Activated CD4-positive, alpha-beta T cell treated with anti-CD3 and anti-CD28 coated beads, Interleukin-2, amount 10 ng/mL, durations not matched to agents 24 days and 14 days (primary cell): ENCODE data around the gene PNKP. TPM values are rescaled to one million over a fixed set of nuclear protein-coding genes. Genes with fewer than 3 reads are reported as not detected.

Experiments used
- DNase-seq: peaks from one replicate; pipeline ENCODE4 v3.0.0; 2022
- H3K27ac Mint-ChIP-seq: one replicate; pipeline ENCODE4 v1.8.0; 2022; ENCODE audit warnings: mild to moderate bottlenecking, mixed read lengths
- H3K27me3 Mint-ChIP-seq: one replicate; pipeline ENCODE4 v1.8.0; 2022; ENCODE audit warnings: mixed read lengths
- H3K36me3 Mint-ChIP-seq: one replicate; pipeline ENCODE4 v1.8.0; 2022; ENCODE audit warnings: low read depth, mild to moderate bottlenecking, mixed read lengths
- H3K4me1 Mint-ChIP-seq: one replicate; pipeline ENCODE4 v1.8.0; 2021; ENCODE audit warnings: mixed read lengths
- H3K4me3 Mint-ChIP-seq: one replicate; pipeline ENCODE4 v1.8.0; 2022; ENCODE audit warnings: mild to moderate bottlenecking, moderate library complexity, mixed read lengths
- H3K9me3 Mint-ChIP-seq: one replicate; pipeline ENCODE4 v1.8.0; 2021; ENCODE audit warnings: mixed read lengths
- intact Hi-C: fragments of 100-400 bp; cut with micrococcal nuclease; formaldehyde crosslinking; loops from one replicate; pipeline ENCODE4 v1.15.1; 2023
- total RNA-seq: library from RNA; stranded (reverse); gene quantifications from 2 replicates; pipeline ENCODE4 v1.2.3, GENCODE V29; 2022

PNKP gene
- total RNA-seq, 1 donor from 2014 or later, result 124 TPM

GRCh38 chr19:49862391-49863253 lies 4.8 kb downstream of the PNKP start:
- H3K27ac Mint-ChIP-seq, result no peak overlapping the region
- H3K4me1 Mint-ChIP-seq, result peaks cover 19% of the 10 kb centered on the region
- H3K4me3 Mint-ChIP-seq, result no peak overlapping the region
- DNase-seq, result no peak
- H3K9me3 Mint-ChIP-seq, result no peaks in the 10 kb centered on the region
- intact Hi-C loops, result no loop called here
- H3K36me3 Mint-ChIP-seq, result peaks cover 47% of the 10 kb centered on the region
- H3K27me3 Mint-ChIP-seq, result no peaks in the 10 kb centered on the region

- H3K36me3 Mint-ChIP-seq, result peaks cover 42% of the 10 kb centered on the region
These were observed 5.6 kb downstream of the PNKP start for GRCh38 chr19:49861541-49862378.

GRCh38 chr19:49861107-49861506 lies 6.3 kb downstream of the PNKP start:
- peaks cover 39% of the 10 kb centered on the region for H3K36me3 Mint-ChIP-seq
- no peak overlapping the region for H3K27ac Mint-ChIP-seq
- H3K4me1 Mint-ChIP-seq, result peaks cover 10% of the 10 kb centered on the region
- no peaks in the 10 kb centered on the region for H3K27me3 Mint-ChIP-seq
- H3K9me3 Mint-ChIP-seq, result no peaks in the 10 kb centered on the region
- H3K4me3 Mint-ChIP-seq, result no peak overlapping the region
- no peak for DNase-seq
- intact Hi-C loops, result no loop called here

More at GRCh38 chr19:49861541-49862378, 5.6 kb downstream of the PNKP start:
- no peak overlapping the region for H3K4me3 Mint-ChIP-seq
- H3K4me1 Mint-ChIP-seq, result peaks cover 15% of the 10 kb centered on the region
- no peaks in the 10 kb centered on the region for H3K27me3 Mint-ChIP-seq
- DNase-seq, result no peak
- intact Hi-C loops, result no loop called here
- H3K9me3 Mint-ChIP-seq, result no peaks in the 10 kb centered on the region
- H3K27ac Mint-ChIP-seq, result no peak overlapping the region

GRCh38 chr19:49860336-49861102 lies 6.9 kb downstream of the PNKP start:
- intact Hi-C loops, result no loop called here
- Mint-ChIP-seq H3K27ac (no peak overlapping the region), H3K9me3 (no peaks in the 10 kb centered on the region), H3K36me3 (peaks cover 36% of the 10 kb centered on the region), H3K4me1 (peaks cover 6% of the 10 kb centered on the region), H3K4me3 (no peak overlapping the region), H3K27me3 (no peaks in the 10 kb centered on the region)
- no peak for DNase-seq

GRCh38 chr19:49859682-49860335 lies 7.6 kb downstream of the PNKP start:
- Mint-ChIP-seq H3K4me3 (no peak overlapping the region), H3K36me3 (peaks cover 31% of the 10 kb centered on the region), H3K9me3 (no peaks in the 10 kb centered on the region), H3K27ac (no peak overlapping the region), H3K4me1 (peaks cover 2% of the 10 kb centered on the region), H3K27me3 (no peaks in the 10 kb centered on the region)
- intact Hi-C loops, result no loop called here
- no peak for DNase-seq

- Mint-ChIP-seq H3K9me3 (no peaks in the 10 kb centered on the region), H3K4me3 (no peak overlapping the region), H3K4me1 (peaks cover 2% of the 10 kb centered on the region), H3K36me3 (peaks cover 21% of the 10 kb centered on the region), H3K27me3 (no peaks in the 10 kb centered on the region), H3K27ac (no peak overlapping the region)
- intact Hi-C loops, result no loop called here
- no peak for DNase-seq
These were observed 9.0 kb downstream of the PNKP start for GRCh38 chr19:49858088-49858985.

- no peaks in the 10 kb centered on the region for H3K9me3 Mint-ChIP-seq
- no peak overlapping the region for H3K4me3 Mint-ChIP-seq
- peaks cover 7% of the 10 kb centered on the region for H3K4me1 Mint-ChIP-seq
- no peak for DNase-seq
- no peaks in the 10 kb centered on the region for H3K27me3 Mint-ChIP-seq
- H3K36me3 Mint-ChIP-seq, result peaks cover 19% of the 10 kb centered on the region
- intact Hi-C loops, result no loop called here
- H3K27ac Mint-ChIP-seq, result no peak overlapping the region
These were observed 9.6 kb downstream of the PNKP start for GRCh38 chr19:49857838-49858087.

- Mint-ChIP-seq H3K27me3 (no peaks in the 10 kb centered on the region), H3K4me1 (peaks cover 12% of the 10 kb centered on the region), H3K9me3 (no peaks in the 10 kb centered on the region), H3K27ac (no peak overlapping the region), H3K36me3 (peaks cover 24% of the 10 kb centered on the region), H3K4me3 (no peak overlapping the region)
- intact Hi-C loops, result no loop called here
- no peak for DNase-seq
These were observed 10.1 kb downstream of the PNKP start for GRCh38 chr19:49857061-49857837.

- H3K4me3 Mint-ChIP-seq, result no peak overlapping the region
- no peak for DNase-seq
- no peaks in the 10 kb centered on the region for H3K27me3 Mint-ChIP-seq
- intact Hi-C loops, result no loop called here
- no peak overlapping the region for H3K27ac Mint-ChIP-seq
- H3K36me3 Mint-ChIP-seq, result peaks cover 24% of the 10 kb centered on the region
- peaks cover 15% of the 10 kb centered on the region for H3K4me1 Mint-ChIP-seq
- no peaks in the 10 kb centered on the region for H3K9me3 Mint-ChIP-seq
These were observed 10.8 kb downstream of the PNKP start for GRCh38 chr19:49856574-49857021.

- Mint-ChIP-seq H3K27ac (peak overlapping the region; percentile 37), H3K4me1 (peaks cover 15% of the 10 kb centered on the region), H3K4me3 (no peak overlapping the region), H3K27me3 (no peaks in the 10 kb centered on the region), H3K36me3 (peaks cover 20% of the 10 kb centered on the region), H3K9me3 (no peaks in the 10 kb centered on the region)
- no peak for DNase-seq
- intact Hi-C loops, result no loop called here
These were observed 11.5 kb downstream of the PNKP start for GRCh38 chr19:49855676-49856573.

- H3K36me3 Mint-ChIP-seq, result peaks cover 18% of the 10 kb centered on the region
- H3K27ac Mint-ChIP-seq, result no peak overlapping the region
- no peak overlapping the region for H3K4me3 Mint-ChIP-seq
- no peaks in the 10 kb centered on the region for H3K27me3 Mint-ChIP-seq
- H3K4me1 Mint-ChIP-seq, result peaks cover 15% of the 10 kb centered on the region
- DNase-seq, result no peak
- intact Hi-C loops, result no loop called here
- H3K9me3 Mint-ChIP-seq, result no peaks in the 10 kb centered on the region
These were observed 12.1 kb downstream of the PNKP start for GRCh38 chr19:49855277-49855675.
